Glomerular visceral epithelial cell (primary cell): ENCODE data around the gene SLC19A3.
A peak's percentile ranks its signal among the peaks of the same experiment; 100 is the strongest.
"Not testable (repeated sequence)": the region's sequence is repeated elsewhere in the genome, so short reads cannot be mapped to it uniquely, and the experiment has no call there.

Source experiments
- DNase-seq: peaks from one replicate; pipeline ENCODE4 v3.0.0-alpha.2; 2016; ENCODE audit errors: extremely low spot score

SLC19A3 gene

DNA sequence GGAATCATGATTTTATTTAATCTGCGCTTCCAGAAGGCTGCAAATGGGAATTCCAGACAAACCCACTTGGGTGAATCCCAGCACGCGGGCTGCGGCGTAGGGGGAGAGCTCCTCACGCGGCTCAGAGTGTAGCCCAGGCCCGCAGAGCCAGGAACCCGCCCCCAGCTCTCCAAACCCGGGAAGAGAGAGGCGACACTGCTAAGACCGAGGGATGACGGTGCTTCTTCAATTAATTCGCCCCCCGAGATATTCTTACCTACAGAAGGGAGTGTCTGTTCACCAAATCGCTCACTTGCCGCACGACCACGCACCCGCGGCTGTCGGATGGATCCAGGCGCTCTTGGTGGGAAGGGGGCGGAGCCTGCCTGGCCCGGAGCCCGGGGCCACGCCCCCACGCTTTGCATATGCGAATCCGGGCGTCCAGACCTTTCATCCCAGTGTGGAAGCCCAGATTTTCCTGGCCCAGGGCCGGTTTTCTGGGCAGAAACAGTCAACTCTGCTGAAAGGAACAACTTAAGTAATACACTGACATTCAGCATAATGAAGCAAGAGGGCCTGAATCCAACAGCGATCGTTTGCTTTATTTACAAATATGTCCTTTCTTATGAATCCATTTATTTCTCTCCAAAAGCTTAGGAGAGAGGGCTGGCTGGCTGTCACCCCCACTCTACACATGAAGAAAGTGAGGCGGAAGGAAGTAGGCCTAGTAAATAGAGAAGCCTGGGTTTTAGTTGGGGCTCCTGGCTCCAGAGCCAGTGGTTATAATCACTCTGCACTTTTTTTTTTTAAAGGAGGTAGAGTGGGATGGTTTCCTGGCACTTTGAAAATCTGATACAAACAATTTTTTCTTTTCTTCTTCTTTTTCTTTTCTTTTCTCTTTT lies at the start of gene SLC19A3:
Gene SLC19A3 (minus strand): TSS at position 342 of the 881 bp plus-strand sequence. CDS start 15,710 bp downstream, outside the sequence.
- DNase-seq, result peak; percentile 62

DNA sequence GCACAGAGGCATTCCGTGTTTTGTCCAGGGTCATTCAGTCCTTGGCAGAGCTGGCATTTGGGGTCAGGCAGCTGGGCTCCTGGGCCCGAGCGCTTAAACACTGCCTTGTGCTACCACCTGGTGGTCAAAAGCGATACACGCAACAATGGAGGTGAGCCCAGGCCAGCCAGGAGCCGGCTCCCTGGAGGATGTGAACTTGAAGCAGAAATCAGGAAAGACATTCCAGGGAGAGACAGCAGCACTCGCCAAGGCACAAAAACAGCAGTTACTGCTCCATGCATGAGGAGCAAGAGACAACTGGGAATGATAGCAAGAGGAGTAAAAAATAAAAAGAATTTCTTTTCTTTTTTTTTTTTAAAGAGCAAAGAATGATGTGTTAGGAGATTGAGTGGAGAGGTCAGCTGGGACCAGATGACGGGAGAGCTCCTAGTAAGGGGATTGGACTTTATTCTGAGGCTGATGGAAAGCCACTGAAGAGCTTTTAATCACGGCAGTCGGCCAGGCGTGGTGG lies 48.6 kb upstream of the SLC19A3 start:
- peak; percentile 87 for DNase-seq

DNA sequence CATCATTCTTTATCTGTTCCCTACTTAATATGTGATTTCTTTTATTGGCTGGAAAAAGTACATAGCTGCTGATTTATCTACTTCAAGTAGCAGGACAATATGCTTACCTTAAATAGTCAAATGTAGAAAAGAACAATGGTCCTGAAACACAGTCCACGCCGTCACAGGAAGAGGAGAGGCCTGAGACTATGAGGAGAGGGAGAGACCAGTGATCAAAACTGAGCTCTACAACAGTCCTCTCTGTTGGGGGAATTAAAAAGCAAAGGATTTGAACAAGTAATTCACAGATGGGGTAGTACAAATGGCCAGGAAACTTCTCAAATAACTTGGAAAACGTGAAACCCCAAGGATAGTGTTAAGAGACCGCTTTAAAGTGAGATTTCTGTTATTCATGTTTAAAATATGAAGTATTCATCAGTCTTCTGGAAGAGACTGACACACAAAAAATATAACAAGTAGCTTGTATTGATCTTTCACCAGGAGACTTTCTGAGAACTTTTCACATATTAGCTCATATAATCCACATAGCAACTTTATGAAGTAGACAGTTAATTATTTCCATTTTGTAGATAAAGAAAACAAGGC lies 48.1 kb upstream of the SLC19A3 start:
- DNase-seq, result no peak

DNA sequence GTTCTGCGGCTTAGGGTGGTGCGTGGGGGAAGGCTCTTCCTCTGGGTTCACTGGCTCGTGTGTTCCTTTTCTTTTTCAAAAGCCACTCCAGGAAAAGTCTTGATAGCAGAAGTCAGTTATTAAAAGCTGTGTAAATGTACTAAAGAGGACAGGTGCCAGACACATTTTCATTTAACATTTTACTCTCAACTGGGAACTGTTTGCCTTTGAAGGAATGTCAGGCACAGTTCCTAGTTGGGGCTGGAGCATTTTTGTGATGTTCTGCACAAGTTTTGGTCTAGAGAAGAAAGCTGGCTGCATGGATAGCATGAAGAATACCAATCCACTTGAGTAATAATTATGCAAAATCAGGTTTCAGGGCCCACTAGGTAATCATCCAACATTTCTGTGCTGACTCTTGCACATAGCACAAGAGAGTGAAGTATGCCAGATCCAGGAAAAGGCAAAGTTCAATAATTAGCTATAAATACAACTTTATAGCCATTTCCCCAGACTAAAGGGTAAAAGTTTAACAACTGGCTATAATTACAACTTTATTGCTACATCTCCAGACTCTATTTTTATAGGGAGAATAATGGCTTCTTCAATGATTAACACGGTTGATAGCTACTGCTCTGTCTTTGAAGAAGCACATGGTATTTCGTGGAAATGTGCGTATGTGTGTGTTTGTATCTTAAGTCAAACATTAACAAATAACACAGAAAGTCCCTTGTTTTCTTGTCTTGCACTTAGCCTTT lies 44.1 kb upstream of the SLC19A3 start:
- peak; percentile 66 for DNase-seq

DNA sequence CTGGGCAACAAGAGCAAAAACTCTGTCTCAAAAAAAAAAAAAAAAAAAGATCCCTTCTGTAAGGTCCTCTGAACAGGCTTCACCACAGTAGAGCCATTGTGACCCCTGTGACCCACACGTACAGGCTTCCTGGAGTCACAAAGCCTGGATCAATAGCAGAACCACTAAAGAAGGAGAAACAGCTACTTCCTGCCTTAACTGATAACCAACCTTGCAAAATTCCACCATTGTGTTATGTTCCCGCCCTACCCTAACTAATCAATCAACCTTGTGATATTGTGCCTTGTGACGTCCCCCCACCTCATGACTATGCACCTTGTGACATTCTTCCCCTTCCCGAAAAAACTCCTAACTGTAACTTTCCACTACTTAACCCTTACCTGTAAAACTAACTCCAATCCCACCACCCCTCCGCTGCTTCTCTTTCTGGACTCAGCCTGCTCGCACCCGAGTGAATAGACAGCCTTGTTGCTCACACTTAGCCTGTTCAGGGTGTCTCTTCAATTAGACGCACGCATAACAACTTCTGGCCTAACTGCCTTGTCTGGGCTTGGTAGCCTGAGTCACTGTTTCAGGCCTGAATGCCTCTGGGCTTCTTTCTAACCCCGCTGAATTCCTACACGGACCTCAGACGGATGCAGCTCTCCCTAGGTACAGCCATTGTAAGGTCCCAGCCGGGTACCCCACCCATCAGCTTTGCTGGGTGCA lies 41.7 kb upstream of the SLC19A3 start:
- peak; percentile 91 for DNase-seq

DNA sequence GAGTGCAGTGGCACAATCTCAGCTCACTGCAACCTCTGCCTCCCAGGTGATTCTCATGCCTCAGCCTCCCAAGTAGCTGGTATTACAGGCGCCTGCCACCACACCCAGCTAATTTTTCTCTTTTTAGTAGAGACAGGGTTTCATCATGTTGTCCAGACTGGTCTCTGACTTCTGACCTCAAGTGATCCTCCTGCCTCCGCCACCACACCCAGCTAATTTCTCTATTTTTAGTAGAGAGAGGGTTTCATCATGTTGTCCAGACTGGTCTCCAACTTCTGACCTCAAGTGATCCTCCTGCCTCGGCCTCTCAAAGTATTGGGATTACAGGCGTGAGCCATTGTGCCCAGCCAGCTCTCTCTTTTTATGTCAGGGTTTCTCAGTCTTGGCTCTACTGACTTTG lies 38.4 kb upstream of the SLC19A3 start:
- DNase-seq, result not testable (repeated sequence)

DNA sequence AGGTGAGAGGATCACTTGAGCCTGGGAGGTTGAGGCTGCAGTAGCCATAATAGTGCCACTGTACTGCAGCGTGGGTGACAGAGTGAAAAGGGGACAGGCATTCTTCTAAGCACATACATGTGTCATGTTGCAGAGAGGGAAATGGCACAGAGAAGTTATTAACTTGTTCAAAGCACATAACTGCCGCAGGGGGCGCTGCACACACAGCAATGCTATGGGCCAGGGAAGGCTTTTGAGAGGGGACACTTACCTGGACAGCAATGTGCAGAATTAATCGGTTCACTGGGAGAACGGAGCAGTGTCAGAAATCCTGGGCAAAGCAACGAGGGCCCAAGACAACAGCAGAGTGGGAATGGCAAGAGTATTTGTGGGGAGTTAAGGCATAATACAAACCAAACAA lies 30.3 kb upstream of the SLC19A3 start:
- no peak for DNase-seq

DNA sequence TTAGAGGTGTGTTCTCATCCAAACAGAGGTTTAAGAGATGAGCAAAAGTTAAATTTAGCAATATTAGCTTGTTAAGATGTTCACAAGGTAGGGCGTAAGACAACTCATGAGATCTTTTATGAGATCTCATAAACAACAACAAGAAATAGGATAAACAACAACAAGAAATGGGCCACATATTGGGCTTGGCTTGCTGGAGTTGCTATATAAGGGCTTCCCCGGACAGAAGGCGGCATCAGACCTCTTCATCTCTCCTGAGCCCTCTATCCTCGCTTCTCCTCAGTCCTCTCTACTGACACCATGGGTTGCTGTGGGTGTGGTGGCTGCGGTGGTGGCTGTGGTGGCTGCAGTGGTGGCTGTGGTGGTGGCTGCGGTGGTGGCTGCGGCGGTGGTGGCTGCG lies 27.8 kb upstream of the SLC19A3 start, which contains the start of gene SCYGR8:
Gene SCYGR8 (plus strand): TSS at position 301 of the 400 bp plus-strand sequence. CDS start 0 bp downstream, at position 301.
- no peak for DNase-seq

DNA sequence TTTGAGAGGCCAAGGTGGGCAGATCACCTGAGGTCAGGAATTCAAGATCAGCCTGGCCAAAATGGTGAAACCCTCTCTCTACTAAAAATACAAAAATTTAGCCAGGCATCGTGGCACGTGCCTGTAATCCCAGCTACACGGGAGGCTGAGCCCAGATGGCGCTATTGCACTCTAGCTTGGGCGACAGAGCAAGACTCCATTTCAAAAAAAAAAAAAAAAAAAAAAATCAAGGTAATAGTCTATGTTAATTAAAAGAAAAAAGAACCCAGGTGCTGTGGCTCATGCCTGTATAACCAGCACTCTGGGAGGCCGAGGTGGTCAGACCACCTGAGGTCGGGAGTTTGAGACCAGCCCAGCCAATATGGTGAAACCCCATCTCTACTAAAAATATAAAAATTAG lies 22.9 kb upstream of the SLC19A3 start:
- peak; percentile 12 for DNase-seq

DNA sequence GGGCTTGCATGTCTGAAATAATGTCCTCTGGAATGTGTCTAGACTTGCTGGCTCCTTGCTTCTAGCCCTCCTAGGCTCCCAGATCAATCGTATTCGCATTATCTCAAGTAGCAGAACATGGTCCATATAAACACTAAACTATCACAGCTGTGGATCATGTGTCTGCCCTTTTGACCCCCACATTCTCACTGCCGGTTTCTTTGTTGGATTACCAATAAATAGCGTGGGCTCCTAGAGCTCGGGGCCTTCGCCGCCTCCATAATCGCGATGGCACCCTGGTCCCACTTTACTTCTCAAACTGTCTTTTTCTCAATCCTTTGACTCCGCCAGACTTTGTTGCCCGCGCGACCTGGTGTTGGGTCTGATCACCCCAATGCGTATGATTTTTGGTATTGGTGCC lies 21.5 kb upstream of the SLC19A3 start:
- no peak for DNase-seq

DNA sequence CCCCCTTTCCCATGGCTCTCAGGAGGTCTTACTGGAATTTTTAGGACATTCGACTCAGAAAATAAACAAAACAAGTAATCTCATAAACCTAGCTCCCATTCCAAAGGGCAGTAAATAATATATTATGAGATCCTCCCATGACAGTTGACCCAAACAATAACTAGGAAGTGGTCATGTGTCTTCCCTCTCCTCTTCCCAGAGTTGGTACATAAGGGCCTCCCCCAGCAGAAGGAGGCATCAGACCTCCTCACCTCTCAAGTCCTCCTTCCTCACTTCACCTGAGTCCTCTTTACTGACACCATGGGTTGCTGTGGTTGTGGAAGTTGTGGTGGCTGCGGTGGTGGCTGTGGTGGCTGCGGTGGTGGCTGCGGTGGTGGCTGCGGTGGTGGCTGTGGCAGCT lies 10.2 kb upstream of the SLC19A3 start, which contains the start of gene SCYGR7:
Gene SCYGR7 (plus strand): TSS at position 301 of the 400 bp plus-strand sequence. CDS start 0 bp downstream, at position 301.
- DNase-seq, result no peak

DNA sequence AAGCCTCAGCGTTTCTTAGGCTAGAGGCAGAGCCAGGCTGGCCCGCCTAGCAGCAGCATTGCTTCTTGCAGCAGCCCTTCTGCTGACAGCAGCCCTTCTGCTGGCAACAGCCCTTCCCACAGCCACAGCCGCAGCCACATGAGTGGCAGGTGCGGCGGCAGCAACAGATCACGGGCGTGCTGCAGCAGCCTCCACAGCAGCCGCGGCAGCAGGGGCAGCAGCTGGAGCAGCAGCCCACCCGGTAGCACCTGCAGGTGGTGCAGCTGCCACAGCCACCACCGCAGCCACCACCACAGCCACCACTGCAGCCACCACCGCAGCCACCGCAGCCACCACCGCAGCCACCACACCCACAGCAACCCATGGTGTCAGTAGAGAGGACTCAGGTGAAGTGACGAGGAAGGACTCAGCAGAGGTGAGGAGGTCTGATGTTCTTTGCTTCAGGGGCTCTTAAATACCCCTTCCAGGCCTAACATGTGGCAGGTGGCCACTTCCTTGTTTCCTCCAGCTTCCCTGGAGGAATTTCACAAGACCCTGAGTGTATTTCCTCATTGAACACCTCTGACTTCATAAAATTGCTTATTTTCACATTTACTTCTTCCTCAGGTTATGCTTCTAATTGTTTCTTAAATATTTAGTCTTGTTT lies 6.7 kb upstream of the SLC19A3 start, which contains the start of gene SCYGR6:
Gene SCYGR6 (minus strand): TSS at position 364 of the 646 bp plus-strand sequence. CDS start 0 bp downstream, at position 364.
- no peak for DNase-seq

DNA sequence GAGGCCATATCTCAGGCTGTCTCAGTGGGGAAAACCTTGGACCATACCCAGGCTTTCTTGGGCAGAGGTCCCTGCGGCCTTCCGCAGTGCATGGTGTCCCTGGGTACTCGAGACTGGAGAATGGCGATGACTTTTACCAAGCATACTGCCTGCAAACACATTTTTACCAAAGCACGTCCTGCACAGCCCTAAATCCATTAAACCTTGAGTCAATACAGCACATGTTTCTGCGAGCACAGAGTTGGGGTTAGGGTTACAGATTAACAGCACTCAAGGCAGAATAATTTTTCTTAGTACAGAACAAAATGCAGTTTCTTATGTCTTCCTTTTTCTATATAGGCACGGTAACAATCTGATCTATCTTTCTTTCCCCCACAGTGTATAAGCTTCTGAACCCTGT lies 5.0 kb upstream of the SLC19A3 start:
- not testable (repeated sequence) for DNase-seq

DNA sequence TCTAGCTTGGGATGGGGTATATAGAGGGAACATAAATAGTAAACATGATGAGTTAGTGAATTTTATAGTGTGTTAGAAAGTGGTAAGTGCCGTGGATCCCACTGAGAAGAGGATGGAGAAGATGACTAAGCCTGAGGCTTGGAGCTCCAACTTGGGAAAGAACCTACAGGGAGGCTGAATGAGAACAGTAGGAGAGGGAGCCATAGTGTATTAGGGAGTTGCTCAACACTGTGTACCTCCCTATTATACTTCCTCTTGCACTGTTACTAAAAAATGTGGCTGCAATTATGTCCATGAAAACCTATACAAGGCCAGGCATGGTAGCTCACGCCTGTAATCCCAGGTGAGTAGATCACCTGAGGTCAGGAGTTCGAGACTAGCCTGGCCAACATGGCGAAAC lies 2.9 kb upstream of the SLC19A3 start:
- no peak for DNase-seq

DNA sequence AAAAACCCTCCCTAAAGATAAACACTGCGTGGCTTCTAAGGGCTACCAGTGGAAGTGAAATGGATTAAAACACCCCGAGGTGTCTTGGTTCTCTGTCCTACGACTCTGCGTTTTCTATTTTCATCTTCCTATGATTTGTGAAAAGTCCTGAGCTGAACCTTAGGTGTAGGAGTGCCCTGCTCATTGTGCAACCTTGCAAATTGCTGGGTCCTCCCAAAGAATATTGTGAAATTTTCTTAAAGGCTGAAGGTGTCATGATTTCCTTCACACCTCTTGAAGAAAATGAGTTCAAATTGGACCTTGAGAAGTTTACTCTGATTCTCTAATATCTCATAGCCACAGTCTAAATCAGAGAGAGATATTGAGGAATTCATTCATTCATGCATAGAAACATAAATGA lies 1.8 kb upstream of the SLC19A3 start:
- DNase-seq, result no peak

DNA sequence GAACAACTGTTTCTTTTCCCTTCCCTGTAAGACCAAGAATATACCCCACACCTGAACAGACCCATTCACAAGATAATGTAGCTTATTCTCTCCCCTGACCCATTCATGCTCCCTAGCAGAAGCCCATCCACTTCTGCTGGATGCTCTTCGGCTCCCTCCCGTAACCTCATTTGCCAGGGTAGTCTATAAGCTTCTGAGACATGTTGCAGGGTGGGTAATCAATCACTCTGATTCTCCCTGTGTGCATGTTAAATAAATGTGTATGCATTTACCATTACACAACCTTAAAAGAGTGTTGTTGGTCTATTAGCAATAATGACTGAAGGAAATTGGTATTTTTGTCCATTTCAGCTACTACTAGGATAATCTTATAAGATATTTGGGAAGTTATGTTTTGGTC lies 1.3 kb downstream of the SLC19A3 start:
- DNase-seq, result no peak

DNA sequence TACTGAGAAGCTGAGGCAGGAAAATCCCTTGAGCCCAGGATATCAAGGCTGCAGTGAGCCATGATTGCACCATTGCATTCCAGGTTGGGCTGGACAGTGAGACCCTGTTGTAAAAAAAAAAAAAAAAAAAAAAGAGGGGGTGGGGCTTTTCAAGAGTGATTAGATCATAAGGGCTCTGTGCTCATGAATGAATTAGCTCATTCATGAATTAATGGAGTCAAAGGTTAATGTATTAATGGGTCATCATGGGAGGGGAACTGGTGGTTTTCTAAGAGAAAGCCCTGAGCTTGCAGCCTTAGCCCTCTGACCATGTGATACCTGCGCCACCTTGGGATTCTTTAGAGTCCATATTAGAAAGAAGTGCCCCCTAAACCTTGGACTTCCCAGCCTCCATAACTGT lies 4.5 kb downstream of the SLC19A3 start:
- DNase-seq, result no peak

DNA sequence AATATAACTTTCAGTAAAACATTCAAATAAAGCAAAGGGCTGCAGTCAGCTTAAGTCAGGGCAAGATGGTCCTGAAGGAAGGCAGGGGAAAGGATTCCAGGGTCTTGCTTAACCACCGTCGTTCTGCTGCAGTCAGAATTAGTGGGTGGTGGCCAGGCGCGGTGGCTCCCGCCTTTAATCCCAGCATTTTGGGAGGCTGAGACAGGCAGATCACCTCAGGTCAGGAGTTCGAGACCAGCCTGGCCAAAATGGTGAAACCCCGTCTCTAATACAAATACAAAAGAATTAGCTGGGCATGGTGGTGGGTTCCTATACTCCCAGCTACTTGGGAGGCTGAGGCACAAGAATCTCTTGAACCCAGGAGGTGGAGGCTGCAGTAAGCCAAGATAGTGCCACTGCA lies 6.8 kb downstream of the SLC19A3 start:
- no peak for DNase-seq

DNA sequence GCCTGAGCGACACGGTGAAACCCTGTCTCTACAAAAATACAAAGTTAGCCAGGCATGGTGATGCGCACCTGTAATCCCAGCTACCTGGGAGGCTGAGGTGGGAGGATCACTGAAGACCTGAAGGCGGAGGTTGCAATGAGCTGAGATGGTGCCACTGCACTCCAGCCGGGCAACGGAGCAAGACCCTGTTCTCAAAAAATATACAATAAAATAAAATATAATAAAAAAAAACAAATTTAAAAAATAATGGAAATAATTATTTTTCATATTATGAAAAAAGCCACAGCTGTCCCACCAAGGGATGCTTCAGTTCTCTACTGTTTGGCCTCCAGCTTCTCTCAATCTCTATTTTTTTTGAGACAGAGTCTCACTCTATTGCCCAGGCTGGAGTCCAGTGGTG lies 10.4 kb downstream of the SLC19A3 start:
- DNase-seq, result no peak

DNA sequence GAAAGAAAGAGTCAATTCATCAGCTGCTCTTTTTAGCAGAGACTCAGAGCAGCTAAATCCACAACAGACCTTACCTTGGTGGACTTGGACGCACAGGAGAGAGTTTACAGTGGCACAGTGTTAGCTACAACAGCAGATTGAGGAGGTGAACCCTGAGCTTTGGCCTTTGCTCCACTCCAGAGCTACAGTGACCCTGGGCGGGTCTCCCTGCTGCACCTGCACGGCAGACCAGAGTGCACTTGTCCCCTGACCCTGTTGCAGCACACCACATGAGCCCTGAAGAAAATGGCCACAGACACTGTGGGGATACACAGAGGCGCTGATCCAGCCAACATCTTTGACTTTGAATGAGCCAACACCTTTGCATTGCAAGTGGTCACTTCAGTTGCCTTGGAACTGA lies 11.0 kb downstream of the SLC19A3 start:
- no peak for DNase-seq

DNA sequence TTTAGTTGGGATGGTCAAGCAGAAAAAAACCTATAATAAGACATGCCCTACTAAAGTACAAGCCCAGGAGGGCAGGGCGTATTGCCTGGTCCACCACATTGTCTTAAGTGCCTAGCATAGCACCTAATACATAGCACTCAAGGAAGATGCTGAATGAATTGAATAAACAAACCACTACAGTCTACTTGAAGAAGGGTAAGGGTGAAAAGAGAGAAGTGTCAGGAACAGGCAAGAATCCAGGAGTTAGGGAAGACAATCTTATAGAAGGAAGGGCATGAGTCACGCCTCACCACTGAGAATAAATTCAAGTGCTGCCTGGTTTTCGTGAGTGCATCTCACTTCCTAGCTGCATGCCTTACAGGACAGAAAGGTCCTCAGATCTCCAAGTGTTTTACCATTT lies 13.9 kb downstream of the SLC19A3 start:
- DNase-seq, result no peak
